HG02759 (cell line): ENCODE results near the gene HLA-DRB1.
"Not testable (repeated sequence)": the region's sequence is repeated elsewhere in the genome, so short reads cannot be mapped to it uniquely, and the experiment has no call there.

ENCODE experiments used
- ATAC-seq: cut with Tn5 transposase; IDR thresholded peaks from one replicate; pipeline ENCODE4 v1.9.1; 2021; ENCODE audit warnings: mild to moderate bottlenecking, moderate library complexity; ENCODE audit not compliant: unreplicated experiment

The HLA-DRB1 gene

GRCh38 chr6:32609731-32610640 is 20.3 kb upstream of the HLA-DRB1 start:
- ATAC-seq: peak; percentile 92

- ATAC-seq: no peak
Observed at GRCh38 chr6:32609391-32609730, 19.7 kb upstream of the HLA-DRB1 start.

- ATAC-seq: no peak
Observed at GRCh38 chr6:32608362-32608761, 18.7 kb upstream of the HLA-DRB1 start.

GRCh38 chr6:32607988-32608298 is 18.3 kb upstream of the HLA-DRB1 start:
- ATAC-seq: no peak

GRCh38 chr6:32607263-32607987 is 17.8 kb upstream of the HLA-DRB1 start:
- ATAC-seq: no peak

GRCh38 chr6:32604434-32604877 is 14.8 kb upstream of the HLA-DRB1 start:
- ATAC-seq: no peak

- no peak for ATAC-seq
Observed at GRCh38 chr6:32603888-32604287, 14.2 kb upstream of the HLA-DRB1 start.

- ATAC-seq: no peak
Observed at GRCh38 chr6:32603222-32603621, 13.6 kb upstream of the HLA-DRB1 start.

- ATAC-seq: no peak
Observed at GRCh38 chr6:32602383-32602782, 12.7 kb upstream of the HLA-DRB1 start.

- no peak for ATAC-seq
Observed at GRCh38 chr6:32597024-32597423, 7.4 kb upstream of the HLA-DRB1 start.

GRCh38 chr6:32590713-32591112 is 1.1 kb upstream of the HLA-DRB1 start:
- not testable (repeated sequence) for ATAC-seq

- no peak for ATAC-seq
Observed at GRCh38 chr6:32588156-32588555, 1.5 kb downstream of the HLA-DRB1 start.

- ATAC-seq: no peak
Observed at GRCh38 chr6:32583527-32583898, 6.1 kb downstream of the HLA-DRB1 start.

GRCh38 chr6:32581315-32582095 is 8.1 kb downstream of the HLA-DRB1 start:
- ATAC-seq: no peak

GRCh38 chr6:32580593-32580992 is 9.1 kb downstream of the HLA-DRB1 start:
- no peak for ATAC-seq

- no peak for ATAC-seq
Observed at GRCh38 chr6:32578962-32579361, 10.7 kb downstream of the HLA-DRB1 start.

GRCh38 chr6:32577493-32577892 is 12.2 kb downstream of the HLA-DRB1 start:
- ATAC-seq: not testable (repeated sequence)

- ATAC-seq: no peak
Observed at GRCh38 chr6:32576250-32576649, 13.4 kb downstream of the HLA-DRB1 start.

- ATAC-seq: no peak
Observed at GRCh38 chr6:32570363-32570905, 19.2 kb downstream of the HLA-DRB1 start.

- no peak for ATAC-seq
Observed at GRCh38 chr6:32568561-32568960, 21.1 kb downstream of the HLA-DRB1 start.

GRCh38 chr6:32566957-32567356 is 22.7 kb downstream of the HLA-DRB1 start:
- ATAC-seq: no peak
